ENCODE data around the gene PFKFB3. TPM values are rescaled to one million over a fixed set of nuclear protein-coding genes. Genes with fewer than 3 reads are reported as not detected.
"Not testable (repeated sequence)": the region's sequence is repeated elsewhere in the genome, so short reads cannot be mapped to it uniquely, and the experiment has no call there.

The PFKFB3 gene
- polyA plus RNA-seq, 3 donors, result 12.2 to 101 (median 15.8) TPM

DNA sequence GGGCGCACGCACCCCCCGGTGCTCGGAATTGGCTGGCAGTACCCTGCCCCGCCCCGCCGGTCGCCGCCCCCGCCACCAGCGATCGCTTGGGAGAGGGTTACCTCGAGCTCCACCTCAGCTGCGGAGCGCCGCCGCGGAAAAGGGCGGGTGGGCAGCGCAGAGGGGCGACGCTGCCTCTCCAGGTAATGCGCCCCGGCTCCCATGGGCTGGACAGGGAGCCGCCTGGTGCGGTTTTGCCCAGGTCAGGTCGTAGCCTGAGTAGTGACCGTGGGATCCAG, 1.3 kb downstream of the PFKFB3 start:
- H3K36me3 Mint-ChIP-seq, result peaks cover 13 to 23% of the 10 kb centered on the region in 2 donors
- H3K27ac Mint-ChIP-seq, result peak overlapping the region in 2 of 7 donors; percentile 35 to 83
- Histone ChIP-seq H3K9me3 (replicated peaks in 1 of 2; ENCODE audit: control insufficient read depth in 1 of 2, insufficient read depth in 1 of 2, low read length in 2 of 2) (no peaks in the 10 kb centered on the region), H3K79me2 (ENCODE audit: insufficient read depth, low read length) (peaks cover 59% of the 10 kb centered on the region), H2AFZ (ENCODE audit: insufficient read depth, low read depth, low read length, poor library complexity, severe bottlenecking) (no peak overlapping the region), H3K27ac (ENCODE audit: low read depth in 1 of 2, low read length in 2 of 2) (peak overlapping the region in 1 of 2 donors; percentile 59), H4K20me1 (ENCODE audit: insufficient read depth, low read length) (peaks cover 48% of the 10 kb centered on the region), H3K27me3 (ENCODE audit: control insufficient read depth in 2 of 2, insufficient read depth in 2 of 2, low read length in 2 of 2) (peaks cover 0 to 9% of the 10 kb centered on the region in 2 donors), H3K4me1 (ENCODE audit: control insufficient read depth in 1 of 2, insufficient read depth in 2 of 2, low read length in 2 of 2) (peaks cover 45 to 51% of the 10 kb centered on the region in 2 donors), H3K36me3 (replicated peaks in 1 of 2; ENCODE audit: control insufficient read depth in 1 of 2, insufficient read depth in 2 of 2, low read length in 2 of 2) (no peaks in the 10 kb centered on the region), H3K4me3 (replicated peaks in 1 of 3; ENCODE audit: low read depth in 2 of 3, low read length in 3 of 3) (peak overlapping the region; percentile 82 to 97 (median 93)), H3K9ac (ENCODE audit: insufficient read depth, low read length, poor library complexity, severe bottlenecking) (peak overlapping the region; percentile 86), H3K4me2 (replicated peaks; ENCODE audit: extremely low read depth, low read length, poor library complexity, severe bottlenecking) (peak overlapping the region; percentile 98)
- 13% methylated on average over 28 of the region's 28 CpGs for WGBS (ENCODE audit: insufficient coverage)
- no peak for DNase-seq
- H3K4me1 Mint-ChIP-seq, result peaks cover 51% of the 10 kb centered on the region
- peak overlapping the region; percentile 99 for H3K4me3 Mint-ChIP-seq
- peaks cover 0 to 3% (median 0%) of the 10 kb centered on the region in 7 donors for H3K9me3 Mint-ChIP-seq
- intact Hi-C loops (cut with micrococcal nuclease), result loop anchor here (5.0 to 10.0 kb wide), 6 partner anchors 37 to 198 kb away; no protein-coding TSS in a partner anchor
- peaks cover 8 to 25% (median 22%) of the 10 kb centered on the region in 3 donors for H3K27me3 Mint-ChIP-seq (ENCODE audit: low read depth in 3 of 3)
- TF ChIP-seq, protein P1, sequence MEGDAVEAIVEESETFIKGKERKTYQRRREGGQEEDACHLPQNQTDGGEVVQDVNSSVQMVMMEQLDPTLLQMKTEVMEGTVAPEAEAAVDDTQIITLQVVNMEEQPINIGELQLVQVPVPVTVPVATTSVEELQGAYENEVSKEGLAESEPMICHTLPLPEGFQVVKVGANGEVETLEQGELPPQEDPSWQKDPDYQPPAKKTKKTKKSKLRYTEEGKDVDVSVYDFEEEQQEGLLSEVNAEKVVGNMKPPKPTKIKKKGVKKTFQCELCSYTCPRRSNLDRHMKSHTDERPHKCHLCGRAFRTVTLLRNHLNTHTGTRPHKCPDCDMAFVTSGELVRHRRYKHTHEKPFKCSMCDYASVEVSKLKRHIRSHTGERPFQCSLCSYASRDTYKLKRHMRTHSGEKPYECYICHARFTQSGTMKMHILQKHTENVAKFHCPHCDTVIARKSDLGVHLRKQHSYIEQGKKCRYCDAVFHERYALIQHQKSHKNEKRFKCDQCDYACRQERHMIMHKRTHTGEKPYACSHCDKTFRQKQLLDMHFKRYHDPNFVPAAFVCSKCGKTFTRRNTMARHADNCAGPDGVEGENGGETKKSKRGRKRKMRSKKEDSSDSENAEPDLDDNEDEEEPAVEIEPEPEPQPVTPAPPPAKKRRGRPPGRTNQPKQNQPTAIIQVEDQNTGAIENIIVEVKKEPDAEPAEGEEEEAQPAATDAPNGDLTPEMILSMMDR (IDR thresholded peaks at IDR 0.05), result no peak

DNA sequence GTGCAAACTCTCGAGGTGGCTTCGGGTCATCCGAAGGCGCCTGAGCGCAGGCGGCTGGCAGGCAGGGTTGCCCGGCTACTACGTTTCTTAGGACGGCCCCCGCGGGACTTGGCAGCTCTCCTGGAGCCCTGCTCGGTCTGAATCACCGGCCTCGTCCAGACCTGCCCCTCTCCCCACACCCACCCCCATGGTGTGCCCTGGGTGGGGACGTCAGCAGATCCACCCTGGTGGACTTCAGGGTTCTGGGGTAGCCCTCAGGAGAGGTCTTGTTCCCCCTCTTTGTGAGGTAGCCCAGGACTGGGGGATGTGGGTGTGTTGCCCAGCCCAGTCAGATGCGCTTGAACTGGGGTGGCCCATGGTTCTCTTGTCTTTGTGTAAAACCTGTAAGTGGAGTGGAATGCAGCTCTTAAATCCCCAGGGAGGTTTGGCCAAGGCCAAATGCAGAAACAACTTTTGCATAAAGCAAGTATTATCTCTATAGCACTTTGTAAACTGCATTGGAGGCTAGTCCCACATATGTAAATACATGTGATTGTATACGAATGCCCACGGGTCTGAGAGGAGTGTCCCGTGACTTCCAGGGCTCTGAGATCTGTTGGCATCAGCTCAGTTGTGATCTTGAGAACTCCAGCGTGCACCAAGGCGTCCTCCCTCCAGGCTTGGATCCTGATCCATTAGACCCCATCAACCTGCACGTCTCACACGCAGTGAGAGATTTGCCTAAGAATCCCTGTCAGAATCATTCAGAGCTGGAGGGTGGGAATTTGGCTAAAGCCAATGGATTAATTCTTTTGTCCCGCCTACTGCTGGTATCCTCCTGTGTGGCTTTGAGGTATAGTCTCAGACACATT, 1.8 kb downstream of the PFKFB3 start:
- Histone ChIP-seq H3K4me2 (replicated peaks; ENCODE audit: extremely low read depth, low read length, poor library complexity, severe bottlenecking) (peak overlapping the region; percentile 98), H2AFZ (ENCODE audit: insufficient read depth, low read depth, low read length, poor library complexity, severe bottlenecking) (no peak overlapping the region), H3K36me3 (replicated peaks in 1 of 2; ENCODE audit: control insufficient read depth in 1 of 2, insufficient read depth in 2 of 2, low read length in 2 of 2) (no peaks in the 10 kb centered on the region), H3K4me1 (ENCODE audit: control insufficient read depth in 1 of 2, insufficient read depth in 2 of 2, low read length in 2 of 2) (peaks cover 45 to 51% of the 10 kb centered on the region in 2 donors), H3K27me3 (ENCODE audit: control insufficient read depth in 2 of 2, insufficient read depth in 2 of 2, low read length in 2 of 2) (peaks cover 0 to 9% of the 10 kb centered on the region in 2 donors), H3K79me2 (ENCODE audit: insufficient read depth, low read length) (peaks cover 60% of the 10 kb centered on the region), H3K4me3 (replicated peaks in 1 of 3; ENCODE audit: low read depth in 2 of 3, low read length in 3 of 3) (peak overlapping the region; percentile 82 to 97 (median 93)), H3K9me3 (replicated peaks in 1 of 2; ENCODE audit: control insufficient read depth in 1 of 2, insufficient read depth in 1 of 2, low read length in 2 of 2) (no peaks in the 10 kb centered on the region), H4K20me1 (ENCODE audit: insufficient read depth, low read length) (peaks cover 54% of the 10 kb centered on the region), H3K9ac (ENCODE audit: insufficient read depth, low read length, poor library complexity, severe bottlenecking) (peak overlapping the region; percentile 86), H3K27ac (ENCODE audit: low read depth in 1 of 2, low read length in 2 of 2) (no peak overlapping the region)
- peaks cover 49% of the 10 kb centered on the region for H3K4me1 Mint-ChIP-seq
- WGBS (ENCODE audit: insufficient coverage), result 78% methylated on average over 14 of the region's 24 CpGs
- H3K27ac Mint-ChIP-seq, result peak overlapping the region in 3 of 7 donors; percentile 19 to 81 (median 35)
- peak overlapping the region; percentile 99 for H3K4me3 Mint-ChIP-seq
- peaks cover 8 to 25% (median 20%) of the 10 kb centered on the region in 3 donors for H3K27me3 Mint-ChIP-seq (ENCODE audit: low read depth in 3 of 3)
- no peak for DNase-seq
- peaks cover 15 to 23% of the 10 kb centered on the region in 2 donors for H3K36me3 Mint-ChIP-seq
- peaks cover 0 to 3% (median 0%) of the 10 kb centered on the region in 7 donors for H3K9me3 Mint-ChIP-seq
- intact Hi-C loops (cut with micrococcal nuclease), result loop anchor here (5.0 to 10.0 kb wide), 6 partner anchors 37 to 198 kb away; no protein-coding TSS in a partner anchor
- TF ChIP-seq, protein P1 (IDR thresholded peaks at IDR 0.05), result no peak

DNA sequence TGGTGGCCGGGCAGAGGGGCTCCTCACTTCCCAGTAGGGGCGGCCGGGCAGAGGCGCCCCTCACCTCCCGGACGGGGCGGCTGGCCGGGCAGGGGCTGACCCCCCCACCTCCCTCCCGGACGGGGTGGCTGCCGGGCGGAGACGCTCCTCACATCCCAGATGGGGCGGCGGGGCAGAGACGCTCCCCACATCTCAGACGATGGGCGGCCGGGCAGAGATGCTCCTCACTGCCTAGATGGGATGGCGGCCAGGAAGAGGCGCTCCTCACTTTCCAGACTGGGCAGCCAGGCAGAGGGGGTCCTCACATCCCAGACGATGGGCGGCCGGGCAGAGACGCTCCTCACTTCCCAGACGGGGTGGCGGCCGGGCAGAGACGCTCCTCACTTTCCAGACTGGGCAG, 3.8 kb downstream of the PFKFB3 start:
- Histone ChIP-seq H4K20me1 (ENCODE audit: insufficient read depth, low read length) (peaks cover 69% of the 10 kb centered on the region), H3K4me1 (ENCODE audit: control insufficient read depth in 1 of 2, insufficient read depth in 2 of 2, low read length in 2 of 2) (peaks cover 34 to 35% of the 10 kb centered on the region in 2 donors), H3K79me2 (ENCODE audit: insufficient read depth, low read length) (peaks cover 63% of the 10 kb centered on the region)
- peaks cover 21 to 23% of the 10 kb centered on the region in 2 donors for H3K36me3 Mint-ChIP-seq
- H3K9me3 Mint-ChIP-seq; H3K4me3 Mint-ChIP-seq; H3K9ac ChIP-seq (ENCODE audit: insufficient read depth, low read length, poor library complexity, severe bottlenecking); H3K4me3 ChIP-seq (replicated peaks in 1 of 3; ENCODE audit: low read depth in 2 of 3, low read length in 3 of 3); DNase-seq; H3K27ac ChIP-seq (ENCODE audit: low read depth in 1 of 2, low read length in 2 of 2); H2AFZ ChIP-seq (ENCODE audit: insufficient read depth, low read depth, low read length, poor library complexity, severe bottlenecking); H3K27ac Mint-ChIP-seq; H3K36me3 ChIP-seq (replicated peaks in 1 of 2; ENCODE audit: control insufficient read depth in 1 of 2, insufficient read depth in 2 of 2, low read length in 2 of 2); H3K27me3 ChIP-seq (ENCODE audit: control insufficient read depth in 2 of 2, insufficient read depth in 2 of 2, low read length in 2 of 2); H3K9me3 ChIP-seq (replicated peaks in 1 of 2; ENCODE audit: control insufficient read depth in 1 of 2, insufficient read depth in 1 of 2, low read length in 2 of 2); H3K4me2 ChIP-seq (replicated peaks; ENCODE audit: extremely low read depth, low read length, poor library complexity, severe bottlenecking): not testable (repeated sequence)
- peaks cover 38% of the 10 kb centered on the region for H3K4me1 Mint-ChIP-seq
- WGBS (ENCODE audit: insufficient coverage), result 96% methylated on average over 14 of the region's 29 CpGs
- intact Hi-C loops (cut with micrococcal nuclease), result loop anchor here in 1 of 2 donors (10.0 kb wide), 1 partner anchor 138 kb away; no protein-coding TSS in a partner anchor
- H3K27me3 Mint-ChIP-seq (ENCODE audit: low read depth in 3 of 3), result peaks cover 8 to 24% (median 20%) of the 10 kb centered on the region in 3 donors
